ENCODE measurements around the gene SENP8.

SENP8 gene

DNA sequence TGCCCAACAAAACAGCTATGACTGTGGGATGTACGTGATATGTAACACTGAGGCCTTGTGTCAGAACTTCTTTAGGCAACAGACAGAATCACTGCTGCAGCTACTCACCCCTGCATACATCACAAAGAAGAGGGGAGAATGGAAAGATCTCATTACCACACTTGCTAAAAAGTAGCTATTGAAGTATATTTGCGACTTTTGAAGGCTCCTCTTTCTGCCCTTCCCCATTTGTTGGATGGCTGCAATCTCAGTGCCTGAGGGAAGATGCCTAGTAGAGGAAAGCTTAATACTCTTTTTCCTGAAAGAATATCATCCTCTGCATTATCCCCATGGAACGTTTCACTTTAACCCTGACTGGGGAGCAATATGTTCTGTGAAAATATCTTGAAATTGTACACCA is 21.9 kb downstream of the SENP8 start:
- DNase-seq (ENCODE audit: insufficient read length) (no peak), FAIRE-seq (no peak)
- TF ChIP-seq POLR2A (IDR thresholded peaks at IDR 0.05; ENCODE audit: low read depth, low read length) = no peak
- TF ChIP-seq TAF1 (IDR thresholded peaks at IDR 0.05; ENCODE audit: borderline replicate concordance, low read depth, low read length) = no peak
- TF ChIP-seq POLR2AphosphoS5 (IDR thresholded peaks at IDR 0.05; ENCODE audit: low read depth, low read length) = no peak

DNA sequence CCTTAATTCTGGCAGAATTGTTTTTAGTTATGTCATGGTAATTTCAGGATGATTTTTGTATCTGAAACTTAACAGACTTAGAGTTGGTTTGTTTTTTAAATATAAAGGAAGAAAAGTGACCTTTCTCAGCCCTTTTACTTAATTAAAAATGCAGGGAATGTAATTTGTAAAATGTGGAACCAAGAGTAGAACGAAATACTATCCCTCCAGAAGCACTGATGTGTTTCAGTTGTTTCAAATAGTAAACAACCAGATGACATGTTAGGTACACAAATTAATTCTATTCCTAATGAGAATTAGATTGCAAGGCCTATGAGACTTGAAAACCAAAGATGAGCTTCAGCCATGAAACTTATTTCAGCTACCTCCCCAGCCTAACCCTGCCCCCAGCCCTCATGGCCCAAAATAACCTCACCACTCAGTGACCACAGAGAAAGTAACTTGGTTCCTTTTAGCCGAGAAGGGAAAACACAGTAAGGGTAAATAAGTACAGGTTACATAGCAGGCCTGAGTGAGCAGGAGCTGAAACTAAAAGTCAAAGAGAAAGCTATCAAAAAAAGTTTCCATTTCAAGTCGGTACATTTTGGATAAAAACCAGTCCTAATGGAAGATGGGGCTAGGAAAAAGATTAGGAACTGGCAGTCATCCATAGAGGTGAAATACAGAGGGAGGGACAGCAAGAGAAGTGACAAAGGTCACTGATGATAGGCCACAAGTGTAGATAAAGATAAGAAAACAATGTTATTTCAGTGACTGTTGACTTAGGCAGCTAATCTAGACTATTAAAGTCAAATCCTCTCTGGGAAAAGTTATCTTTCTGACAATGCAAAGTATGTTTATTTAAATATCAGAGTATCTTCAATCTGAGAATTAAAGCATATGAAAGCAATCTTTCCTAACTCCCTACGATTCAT is 23.2 kb downstream of the SENP8 start:
- FAIRE-seq = peak; percentile 98

DNA sequence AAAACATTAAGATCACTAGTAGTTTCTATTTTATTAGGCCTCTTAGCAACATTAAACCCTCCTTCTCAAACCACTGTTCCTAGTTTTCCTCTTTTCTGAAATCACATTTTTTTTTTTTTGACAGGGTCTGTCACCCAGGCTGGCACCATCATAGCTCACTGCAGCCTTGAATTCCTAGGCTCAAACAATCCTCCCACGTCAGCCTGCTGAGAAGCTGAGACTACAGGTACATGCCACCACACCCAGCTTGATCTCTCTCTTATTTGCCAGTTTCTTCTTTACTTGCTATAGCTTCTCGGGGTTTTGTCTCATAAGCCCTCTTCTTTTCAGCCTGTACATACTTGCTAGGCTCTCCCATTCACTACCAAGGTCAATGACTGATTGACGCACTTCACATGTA is 28.0 kb downstream of the SENP8 start:
- no peak for TF ChIP-seq TAF1 (IDR thresholded peaks at IDR 0.05; ENCODE audit: borderline replicate concordance, low read depth, low read length)
- no peak for TF ChIP-seq POLR2A (IDR thresholded peaks at IDR 0.05; ENCODE audit: low read depth, low read length)
- no peak for TF ChIP-seq POLR2AphosphoS5 (IDR thresholded peaks at IDR 0.05; ENCODE audit: low read depth, low read length)
- DNase-seq (ENCODE audit: insufficient read length) (no peak), FAIRE-seq (no peak)

More for the DNA sequence above, 23.2 kb downstream of the SENP8 start:
- no peak for TF ChIP-seq POLR2A (IDR thresholded peaks at IDR 0.05; ENCODE audit: low read depth, low read length)
- TF ChIP-seq POLR2AphosphoS5 (IDR thresholded peaks at IDR 0.05; ENCODE audit: low read depth, low read length) = no peak
- TF ChIP-seq TAF1 (IDR thresholded peaks at IDR 0.05; ENCODE audit: borderline replicate concordance, low read depth, low read length) = no peak
- DNase-seq (ENCODE audit: insufficient read length) = peak; percentile 68

DNA sequence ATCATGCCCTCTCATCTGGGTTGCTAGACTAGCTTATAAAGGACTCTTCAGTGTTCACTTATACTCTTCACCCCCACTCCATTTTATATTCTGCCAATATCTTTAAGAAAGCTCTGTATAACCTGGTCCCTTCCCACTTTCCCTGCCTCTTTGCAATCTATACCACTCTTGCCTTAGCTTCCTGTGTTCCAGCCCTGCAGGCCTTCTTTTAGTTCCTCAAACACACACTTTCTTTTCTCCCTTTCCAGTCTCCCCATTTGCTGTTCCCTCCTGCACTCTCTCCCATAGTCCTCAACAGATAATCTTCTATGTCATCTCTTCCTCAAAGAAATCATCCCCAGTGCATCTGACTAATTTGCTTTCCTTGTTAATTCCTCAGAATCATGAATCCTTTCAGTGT is 28.7 kb downstream of the SENP8 start:
- DNase-seq (ENCODE audit: insufficient read length) = no peak
- FAIRE-seq = no peak
- TF ChIP-seq POLR2AphosphoS5 (IDR thresholded peaks at IDR 0.05; ENCODE audit: low read depth, low read length) (no peak), TAF1 (IDR thresholded peaks at IDR 0.05; ENCODE audit: borderline replicate concordance, low read depth, low read length) (no peak), POLR2A (IDR thresholded peaks at IDR 0.05; ENCODE audit: low read depth, low read length) (no peak)

DNA sequence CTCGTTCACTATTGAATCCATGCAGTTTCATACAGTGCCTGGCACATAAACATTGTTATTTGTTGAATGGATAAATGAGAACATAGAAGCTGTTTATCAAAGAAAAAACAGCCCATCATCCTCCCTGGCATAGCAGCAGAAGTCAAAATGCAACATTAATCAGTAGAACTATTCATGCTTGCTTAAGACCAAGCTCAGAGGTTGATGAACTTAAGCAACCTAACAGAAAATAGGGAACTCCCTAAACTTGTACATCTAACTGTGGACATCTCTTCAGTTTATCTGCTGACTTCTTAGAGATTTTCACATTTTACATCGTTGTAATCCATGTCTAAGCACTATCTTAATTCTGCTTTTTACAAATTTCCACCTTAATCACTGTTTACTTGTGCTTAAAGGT is 29.2 kb downstream of the SENP8 start:
- no peak for FAIRE-seq
- no peak for TF ChIP-seq POLR2AphosphoS5 (IDR thresholded peaks at IDR 0.05; ENCODE audit: low read depth, low read length)
- no peak for DNase-seq (ENCODE audit: insufficient read length)

DNA sequence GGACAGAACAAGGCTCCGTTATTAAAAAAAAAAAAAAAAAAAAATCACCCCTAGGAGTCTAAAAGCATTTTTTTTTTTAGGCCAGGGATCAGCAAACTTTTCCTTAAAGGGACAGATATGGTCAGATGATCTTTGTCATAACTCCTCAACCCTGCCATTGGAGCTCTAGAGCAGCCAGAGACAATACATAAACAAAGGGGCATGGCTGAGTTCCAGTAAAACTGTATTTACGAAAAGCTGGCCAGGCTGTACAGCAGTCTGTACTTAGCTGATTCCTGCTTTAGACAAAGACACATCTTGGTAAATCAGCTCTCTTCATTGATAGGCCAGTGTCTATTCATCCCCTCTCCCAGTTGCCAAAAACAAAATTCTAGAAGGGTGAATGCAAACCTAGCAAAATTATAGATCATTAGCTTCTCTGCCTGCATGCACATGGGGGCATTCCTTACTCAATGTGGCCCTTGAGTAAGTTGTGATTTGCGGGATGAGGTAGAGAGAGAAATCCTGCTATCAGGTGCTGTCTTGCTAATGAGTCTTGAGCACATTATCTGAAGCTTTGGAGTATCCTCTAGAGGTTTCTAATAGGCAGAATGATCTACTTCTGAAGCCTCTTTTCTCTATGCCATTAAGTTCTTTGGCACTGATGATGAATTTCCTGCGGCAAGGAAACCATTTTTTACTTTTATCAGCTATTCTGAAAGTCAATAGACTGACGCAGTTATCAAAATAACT is 35.2 kb downstream of the SENP8 start:
- no peak for TF ChIP-seq POLR2AphosphoS5 (IDR thresholded peaks at IDR 0.05; ENCODE audit: low read depth, low read length)
- no peak for TF ChIP-seq TAF1 (IDR thresholded peaks at IDR 0.05; ENCODE audit: borderline replicate concordance, low read depth, low read length)
- no peak for TF ChIP-seq POLR2A (IDR thresholded peaks at IDR 0.05; ENCODE audit: low read depth, low read length)
- DNase-seq (ENCODE audit: insufficient read length) (no peak), FAIRE-seq (no peak)

DNA sequence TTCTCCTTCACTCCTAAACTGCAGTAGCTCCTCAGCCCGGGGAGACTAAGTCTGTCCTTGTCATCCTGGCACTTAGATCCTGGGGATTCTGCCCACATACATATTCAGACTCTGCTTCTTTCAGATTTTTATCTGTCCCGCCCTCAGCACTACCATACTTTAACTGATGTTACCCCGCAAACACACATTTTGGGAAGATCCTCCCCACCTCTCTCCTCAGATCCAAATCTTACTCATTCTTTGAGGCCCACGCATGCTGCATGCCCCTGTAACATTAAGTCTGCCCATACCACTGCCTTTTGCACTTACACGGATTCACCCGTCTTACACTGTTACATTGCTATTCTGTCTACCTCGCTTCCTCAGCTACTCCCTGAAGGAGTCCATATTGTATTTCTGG is 36.1 kb downstream of the SENP8 start:
- no peak for TF ChIP-seq POLR2A (IDR thresholded peaks at IDR 0.05; ENCODE audit: low read depth, low read length)
- TF ChIP-seq POLR2AphosphoS5 (IDR thresholded peaks at IDR 0.05; ENCODE audit: low read depth, low read length) = no peak
- no peak for TF ChIP-seq TAF1 (IDR thresholded peaks at IDR 0.05; ENCODE audit: borderline replicate concordance, low read depth, low read length)
- FAIRE-seq (no peak), DNase-seq (ENCODE audit: insufficient read length) (no peak)

DNA sequence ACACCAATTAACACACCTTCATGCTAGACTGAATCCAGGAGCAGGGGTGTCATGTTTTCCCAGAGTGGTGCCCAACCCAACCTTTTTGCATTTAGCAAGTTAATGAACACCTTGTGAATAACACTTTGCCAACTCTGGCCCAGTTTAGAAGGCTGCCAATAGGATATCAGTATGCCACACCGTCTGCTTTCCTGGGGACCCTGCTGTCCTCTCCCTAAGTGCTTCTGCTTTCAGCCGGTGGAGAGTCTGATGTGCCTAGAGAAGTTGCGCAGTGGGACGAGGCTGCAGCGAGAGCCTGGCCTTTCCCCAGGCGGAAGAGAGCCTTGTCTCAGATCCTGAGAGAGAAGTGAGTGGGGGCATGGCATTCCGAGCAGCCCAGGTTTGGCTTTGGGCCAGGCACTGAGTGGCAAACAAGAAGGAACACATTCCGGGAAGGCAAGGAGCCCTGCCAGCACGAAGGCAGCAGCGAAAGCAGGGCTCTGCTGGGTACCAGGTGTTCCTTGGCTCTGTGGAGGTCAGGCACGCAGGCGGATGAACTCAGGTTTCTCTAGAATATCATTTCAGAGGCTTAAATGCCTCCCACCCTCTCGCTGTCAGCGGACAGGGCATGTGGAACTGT is 36.9 kb downstream of the SENP8 start:
- TF ChIP-seq POLR2A (IDR thresholded peaks at IDR 0.05; ENCODE audit: low read depth, low read length) (no peak), TAF1 (IDR thresholded peaks at IDR 0.05; ENCODE audit: borderline replicate concordance, low read depth, low read length) (no peak), POLR2AphosphoS5 (IDR thresholded peaks at IDR 0.05; ENCODE audit: low read depth, low read length) (no peak)
- FAIRE-seq (no peak), DNase-seq (ENCODE audit: insufficient read length) (no peak)

DNA sequence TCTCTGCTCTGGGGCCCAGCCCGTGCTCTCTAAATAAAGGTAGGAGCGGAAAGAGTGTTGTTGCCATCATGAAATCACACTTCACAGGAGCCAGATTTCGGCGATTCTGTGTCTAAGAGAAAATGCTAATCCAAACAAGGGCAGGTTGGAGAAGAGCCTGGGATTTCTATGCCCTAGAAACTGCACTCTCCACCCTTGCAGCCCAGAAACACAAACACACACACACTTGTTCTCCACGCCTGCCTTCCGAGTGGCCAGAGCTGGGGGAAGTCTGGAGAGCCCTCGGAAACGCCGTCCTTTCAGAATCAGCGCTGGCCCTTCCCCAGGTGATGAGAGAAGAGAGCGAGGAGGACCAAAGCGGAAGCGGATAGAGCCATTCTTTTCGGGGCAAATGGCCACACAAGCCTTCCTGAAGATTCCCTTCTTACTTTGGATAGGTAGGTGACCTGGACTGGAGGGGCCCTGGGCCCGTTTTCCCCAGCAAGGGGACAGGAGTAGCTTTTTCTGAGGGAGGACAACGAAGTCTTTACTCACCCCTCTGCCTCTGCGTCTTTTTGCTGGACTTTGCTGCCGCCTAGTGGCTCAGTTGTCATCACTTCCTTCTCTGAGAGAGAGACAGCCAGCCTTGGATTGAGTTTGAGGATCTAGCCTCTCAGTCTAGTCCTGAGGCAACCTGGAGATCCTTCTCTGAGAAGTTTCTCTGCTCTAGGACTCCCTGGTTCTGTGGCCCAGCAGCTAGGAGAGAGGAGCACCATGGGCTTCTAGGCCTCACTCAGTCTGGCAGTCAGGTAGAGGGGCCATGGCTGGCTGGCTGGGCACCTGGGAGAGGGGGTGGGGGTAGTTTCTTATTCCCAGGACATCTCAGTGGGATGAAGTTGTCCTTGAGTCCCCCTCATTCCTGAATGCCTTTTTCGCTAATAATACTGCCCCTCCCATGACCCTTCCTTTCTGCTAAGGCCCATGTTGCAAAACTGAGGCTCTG is 37.7 kb downstream of the SENP8 start:
- DNase-seq (ENCODE audit: insufficient read length) = peak; percentile 57
- peak; percentile 94 for FAIRE-seq
- TF ChIP-seq POLR2AphosphoS5 (IDR thresholded peaks at IDR 0.05; ENCODE audit: low read depth, low read length) (no peak), TAF1 (IDR thresholded peaks at IDR 0.05; ENCODE audit: borderline replicate concordance, low read depth, low read length) (no peak), POLR2A (IDR thresholded peaks at IDR 0.05; ENCODE audit: low read depth, low read length) (no peak)

DNA sequence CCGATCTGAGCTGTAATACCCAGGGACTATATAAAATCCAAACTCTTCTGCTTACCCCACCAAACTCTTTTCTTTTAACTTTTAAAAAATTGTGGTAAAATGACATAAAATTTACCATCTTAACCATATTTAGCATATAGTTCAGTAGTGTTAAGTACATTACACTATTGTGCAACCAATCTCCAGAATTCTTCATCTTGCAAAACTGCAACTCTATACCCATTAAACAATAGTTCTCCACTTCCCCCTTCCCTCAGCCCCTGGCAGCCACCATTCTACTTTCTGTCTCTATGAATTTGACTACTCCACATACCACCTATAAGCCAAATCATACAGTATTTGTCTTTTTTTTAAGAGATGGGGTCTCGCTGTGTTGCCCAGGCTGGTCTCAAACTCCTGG is 38.7 kb downstream of the SENP8 start:
- TF ChIP-seq POLR2A (IDR thresholded peaks at IDR 0.05; ENCODE audit: low read depth, low read length) = no peak
- TF ChIP-seq POLR2AphosphoS5 (IDR thresholded peaks at IDR 0.05; ENCODE audit: low read depth, low read length) = no peak
- no peak for TF ChIP-seq TAF1 (IDR thresholded peaks at IDR 0.05; ENCODE audit: borderline replicate concordance, low read depth, low read length)
- no peak for FAIRE-seq
- no peak for DNase-seq (ENCODE audit: insufficient read length)
